ENCODE measurements around the gene G3BP1. TPM values are rescaled to one million over a fixed set of nuclear protein-coding genes. Genes with fewer than 3 reads are reported as not detected.

Gene G3BP1
- total and polyA plus RNA-seq, 8 donors: 15.1 to 138 (median 53.1) TPM

DNA sequence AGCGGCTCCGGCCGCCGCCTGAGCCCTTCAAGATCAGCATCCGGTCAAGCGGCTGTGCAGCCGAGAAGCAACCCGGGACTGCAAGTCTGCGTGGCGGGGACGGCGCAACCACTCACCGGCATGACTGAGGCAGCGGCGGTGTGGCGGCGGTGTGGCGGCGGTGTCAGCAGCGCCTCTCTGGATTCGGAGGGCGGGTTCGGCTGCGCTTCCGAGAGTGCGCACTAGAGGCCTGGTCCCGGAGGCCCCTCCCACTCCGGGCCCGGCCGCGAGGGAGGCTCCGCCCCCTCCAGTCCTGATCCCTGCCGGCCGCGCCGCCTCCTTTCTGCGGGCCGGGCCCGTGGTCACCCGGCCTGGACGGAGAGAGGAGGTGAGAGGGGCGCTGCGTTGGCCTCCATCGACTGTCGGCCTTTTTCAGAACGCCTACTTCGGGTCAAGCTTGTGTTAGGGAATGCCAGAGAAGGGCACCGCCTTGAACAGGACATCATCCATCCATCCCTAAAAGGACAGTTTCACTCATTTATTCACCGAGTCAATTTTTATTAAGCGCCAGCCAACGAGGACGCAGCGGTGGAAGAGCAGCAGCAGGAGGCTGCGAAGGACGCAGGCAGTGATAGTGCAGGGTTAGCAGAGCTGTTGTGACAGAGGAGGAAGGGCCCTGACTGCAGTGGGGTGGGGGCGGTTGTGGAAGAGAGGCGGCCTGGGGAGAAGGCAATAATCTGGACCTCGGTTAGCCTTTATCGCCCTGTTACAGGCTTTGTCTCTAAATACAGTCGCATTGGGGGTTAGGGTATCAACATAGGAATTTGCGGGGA is 13.1 kb upstream of the G3BP1 start, which contains the start of gene ATOX1:
ATOX1 (minus strand) TSS at position 202 of the 812 bp plus-strand sequence; CDS start at position 122, 80 bp downstream.
- no peaks in the 10 kb centered on the region for H3K27me3 ChIP-seq
- H3K9me3 ChIP-seq: no peaks in the 10 kb centered on the region
- peaks cover 0 to under 1% (median under 1%) of the 10 kb centered on the region in 4 donors for H3K36me3 ChIP-seq
- WGBS, 5 donors: 5 to 9% (median 7%) methylated on average over 30 to 61 of the region's 61 CpGs
- H3K27ac ChIP-seq: peak within 1 kb of the TSS; percentile 78 to 90 (median 88)
- intact Hi-C loops (cut with DNase I; ENCODE audit: low total_unique reads): no loop called here
- H3K4me1 ChIP-seq: peaks cover 25 to 39% (median 33%) of the 10 kb centered on the region in 4 donors
- peak within 1 kb of the TSS; percentile 69 to 97 (median 88) for H3K4me3 ChIP-seq
- peak; percentile 94 to 98 for DNase-seq
- TF ChIP-seq POLR2AphosphoS5 (IDR thresholded peaks at IDR 0.05): peak; percentile 66 to 95 (median 93)
- TF ChIP-seq, protein P1, sequence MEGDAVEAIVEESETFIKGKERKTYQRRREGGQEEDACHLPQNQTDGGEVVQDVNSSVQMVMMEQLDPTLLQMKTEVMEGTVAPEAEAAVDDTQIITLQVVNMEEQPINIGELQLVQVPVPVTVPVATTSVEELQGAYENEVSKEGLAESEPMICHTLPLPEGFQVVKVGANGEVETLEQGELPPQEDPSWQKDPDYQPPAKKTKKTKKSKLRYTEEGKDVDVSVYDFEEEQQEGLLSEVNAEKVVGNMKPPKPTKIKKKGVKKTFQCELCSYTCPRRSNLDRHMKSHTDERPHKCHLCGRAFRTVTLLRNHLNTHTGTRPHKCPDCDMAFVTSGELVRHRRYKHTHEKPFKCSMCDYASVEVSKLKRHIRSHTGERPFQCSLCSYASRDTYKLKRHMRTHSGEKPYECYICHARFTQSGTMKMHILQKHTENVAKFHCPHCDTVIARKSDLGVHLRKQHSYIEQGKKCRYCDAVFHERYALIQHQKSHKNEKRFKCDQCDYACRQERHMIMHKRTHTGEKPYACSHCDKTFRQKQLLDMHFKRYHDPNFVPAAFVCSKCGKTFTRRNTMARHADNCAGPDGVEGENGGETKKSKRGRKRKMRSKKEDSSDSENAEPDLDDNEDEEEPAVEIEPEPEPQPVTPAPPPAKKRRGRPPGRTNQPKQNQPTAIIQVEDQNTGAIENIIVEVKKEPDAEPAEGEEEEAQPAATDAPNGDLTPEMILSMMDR (IDR thresholded peaks at IDR 0.05): peak in 4 of 7 experiments; percentile 12 to 52 (median 29)
- TF ChIP-seq POLR2A (IDR thresholded peaks at IDR 0.05): peak in 1 of 4 donors; percentile 36
- TF ChIP-seq EP300 (IDR thresholded peaks at IDR 0.05): no peak

DNA sequence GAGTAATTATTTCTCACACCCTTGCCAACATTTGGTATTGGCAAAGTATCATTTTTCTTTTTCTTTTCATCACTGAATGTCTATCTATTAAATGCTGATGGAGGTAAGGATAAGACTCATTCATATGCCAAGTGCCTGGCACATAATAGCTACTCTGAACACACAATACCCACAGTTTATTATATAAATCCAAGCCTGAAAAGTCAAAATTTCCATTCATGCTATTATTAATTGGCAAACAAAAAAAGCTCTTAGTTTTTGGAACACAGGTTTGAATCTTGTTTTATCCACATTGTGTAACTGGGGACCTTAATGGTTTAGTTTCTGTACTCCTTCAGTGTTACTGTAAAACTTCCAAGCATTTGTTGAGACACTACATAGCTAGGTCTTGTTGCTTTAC is 7.0 kb upstream of the G3BP1 start:
- no peak for DNase-seq
- Histone ChIP-seq H3K4me3 (no peak overlapping the region), H3K27ac (no peak overlapping the region), H3K27me3 (no peaks in the 10 kb centered on the region), H3K36me3 (no peaks in the 10 kb centered on the region), H3K9me3 (no peaks in the 10 kb centered on the region), H3K4me1 (peaks cover 0 to 5% (median 1%) of the 10 kb centered on the region in 4 donors)
- TF ChIP-seq POLR2A (IDR thresholded peaks at IDR 0.05) (no peak), POLR2AphosphoS5 (IDR thresholded peaks at IDR 0.05) (no peak), EP300 (IDR thresholded peaks at IDR 0.05) (no peak)
- TF ChIP-seq, protein P1 (IDR thresholded peaks at IDR 0.05): no peak
- intact Hi-C loops (cut with DNase I; ENCODE audit: low total_unique reads): no loop called here

DNA sequence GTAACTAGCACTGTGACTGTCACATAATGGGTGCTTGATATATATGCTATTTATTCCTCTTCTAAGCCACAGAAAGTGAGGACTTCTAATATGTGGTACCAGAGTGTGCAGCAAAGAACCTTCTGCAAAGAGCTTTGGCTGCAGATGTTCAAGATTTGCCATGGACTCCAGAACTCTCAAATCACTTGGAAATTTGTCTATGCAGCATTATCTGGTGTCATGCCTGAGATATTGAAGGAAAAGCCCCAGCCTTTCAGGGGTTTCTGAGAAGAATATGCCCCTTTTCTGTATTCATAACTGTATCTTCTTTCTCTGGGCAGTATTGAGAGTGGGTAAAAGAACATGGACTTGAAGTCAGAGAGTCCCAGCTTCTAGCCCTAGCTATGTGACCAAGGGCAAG is 4.8 kb upstream of the G3BP1 start:
- Histone ChIP-seq H3K36me3 (no peaks in the 10 kb centered on the region), H3K9me3 (no peaks in the 10 kb centered on the region), H3K4me1 (peaks cover 7 to 15% (median 9%) of the 10 kb centered on the region in 4 donors), H3K27me3 (no peaks in the 10 kb centered on the region), H3K4me3 (no peak overlapping the region), H3K27ac (no peak overlapping the region)
- TF ChIP-seq POLR2A (IDR thresholded peaks at IDR 0.05): no peak
- no peak for TF ChIP-seq EP300 (IDR thresholded peaks at IDR 0.05)
- no peak for TF ChIP-seq POLR2AphosphoS5 (IDR thresholded peaks at IDR 0.05)
- TF ChIP-seq, protein P1 (IDR thresholded peaks at IDR 0.05): no peak
- intact Hi-C loops (cut with DNase I; ENCODE audit: low total_unique reads): no loop called here
- no peak for DNase-seq

DNA sequence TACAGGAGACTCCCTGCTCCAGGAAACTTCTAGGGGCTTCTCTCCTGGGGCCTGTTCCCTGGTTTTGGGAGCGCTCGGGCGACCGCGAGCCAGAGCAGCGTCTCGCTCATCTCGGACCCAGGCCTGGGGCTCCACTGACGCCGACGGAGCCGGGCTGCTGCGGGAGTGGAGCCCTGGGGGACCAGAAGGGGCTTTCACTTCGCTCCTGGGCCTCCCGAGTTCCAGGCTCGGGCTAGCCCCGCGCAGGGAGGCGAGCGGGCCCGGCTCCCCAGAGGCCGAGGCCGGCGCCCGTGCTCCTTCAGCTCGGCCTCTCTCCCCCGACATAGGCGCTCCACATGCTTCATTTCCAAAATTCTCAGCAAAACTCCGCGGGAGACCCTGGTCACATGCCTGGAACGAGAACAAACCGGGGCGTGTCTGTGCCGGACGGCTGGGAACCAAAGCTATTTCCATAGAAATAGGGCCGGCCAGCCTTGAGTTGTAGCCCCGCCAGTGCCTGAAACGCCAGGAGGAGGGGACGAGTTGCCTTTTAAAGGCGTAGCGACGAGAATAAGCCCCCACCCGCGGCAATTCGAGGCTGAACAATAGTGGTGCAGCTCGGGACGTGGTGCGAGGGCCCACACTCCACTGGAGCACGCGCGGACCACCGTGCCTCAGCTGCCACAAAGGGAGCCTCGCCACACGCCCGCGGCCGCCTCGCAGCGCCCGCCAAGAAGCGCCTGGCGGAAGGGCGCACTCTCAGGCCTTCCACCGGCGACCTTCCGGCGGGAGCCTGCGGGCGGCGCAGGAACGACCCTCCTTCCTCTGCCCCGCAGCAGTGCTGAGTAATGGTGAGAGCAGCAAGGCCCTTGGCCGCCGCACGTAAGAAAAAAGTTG is 1.1 kb upstream of the G3BP1 start:
- peak; percentile 59 to 91 for DNase-seq
- intact Hi-C loops (cut with DNase I; ENCODE audit: low total_unique reads): no loop called here
- no peak for TF ChIP-seq POLR2AphosphoS5 (IDR thresholded peaks at IDR 0.05)
- no peak for TF ChIP-seq POLR2A (IDR thresholded peaks at IDR 0.05)
- no peak for TF ChIP-seq EP300 (IDR thresholded peaks at IDR 0.05)
- Histone ChIP-seq H3K27me3 (no peaks in the 10 kb centered on the region), H3K4me3 (peak overlapping the region; percentile 41 to 56 (median 55)), H3K4me1 (peaks cover 20 to 44% (median 35%) of the 10 kb centered on the region in 4 donors), H3K27ac (peak overlapping the region; percentile 93 to 96 (median 95)), H3K9me3 (no peaks in the 10 kb centered on the region), H3K36me3 (no peaks in the 10 kb centered on the region)
- WGBS, 5 donors: 6 to 18% (median 9%) methylated on average over 46 to 75 of the region's 75 CpGs

All from stomach (tissue), 9 donors.